HG03342 (cell line): Measurements from ENCODE around the gene MACROD1.
A peak's percentile ranks its signal among the peaks of the same experiment; 100 is the strongest.

Experiments
- ATAC-seq: cut with Tn5 transposase; IDR thresholded peaks from one replicate; pipeline ENCODE4 v1.9.1; 2021; ENCODE audit warnings: mild to moderate bottlenecking, moderate library complexity; ENCODE audit not compliant: unreplicated experiment

Gene MACROD1, protein sequence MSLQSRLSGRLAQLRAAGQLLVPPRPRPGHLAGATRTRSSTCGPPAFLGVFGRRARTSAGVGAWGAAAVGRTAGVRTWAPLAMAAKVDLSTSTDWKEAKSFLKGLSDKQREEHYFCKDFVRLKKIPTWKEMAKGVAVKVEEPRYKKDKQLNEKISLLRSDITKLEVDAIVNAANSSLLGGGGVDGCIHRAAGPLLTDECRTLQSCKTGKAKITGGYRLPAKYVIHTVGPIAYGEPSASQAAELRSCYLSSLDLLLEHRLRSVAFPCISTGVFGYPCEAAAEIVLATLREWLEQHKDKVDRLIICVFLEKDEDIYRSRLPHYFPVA

DNA sequence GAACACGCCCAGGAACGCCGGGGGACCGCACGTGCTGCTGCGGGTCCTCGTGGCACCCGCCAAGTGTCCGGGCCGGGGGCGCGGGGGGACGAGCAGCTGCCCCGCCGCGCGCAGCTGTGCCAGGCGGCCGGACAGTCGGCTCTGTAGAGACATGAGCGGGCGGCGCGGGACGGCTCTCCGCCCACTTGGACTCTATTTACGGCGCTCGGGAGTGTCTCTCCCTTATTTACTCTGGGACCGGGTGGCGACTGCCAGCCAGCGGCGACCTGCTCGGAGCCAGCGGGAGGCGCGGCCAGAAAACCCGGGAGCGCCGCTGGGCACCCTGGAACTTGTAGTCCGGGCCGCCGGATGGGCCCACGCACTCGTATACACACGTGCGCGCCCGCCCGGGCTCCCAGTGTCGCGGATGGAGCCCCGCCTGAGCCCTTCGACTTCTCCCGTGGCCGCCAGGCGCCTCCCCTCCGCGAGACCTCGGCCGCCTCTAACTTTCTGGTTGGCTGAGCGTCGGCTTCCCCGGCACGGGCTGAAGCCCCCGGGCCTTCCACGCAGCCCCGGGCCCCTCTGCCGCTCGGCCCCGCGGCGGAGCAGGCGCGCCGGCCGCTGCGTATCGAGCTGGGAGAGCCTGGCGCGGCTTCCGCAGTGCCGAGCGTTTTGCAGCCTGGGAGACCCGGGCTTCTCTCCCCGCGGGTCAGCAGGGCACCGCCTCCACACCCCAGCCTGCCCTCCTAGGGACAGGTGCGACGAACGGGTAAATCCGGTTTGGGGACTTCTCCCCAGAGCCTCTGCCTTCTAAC lies at the start of gene MACROD1:
Gene MACROD1, minus strand, starts transcription at position 272 of the 794 bp plus-strand sequence. Its CDS starts 119 bp downstream, at position 153.
- ATAC-seq = peak; percentile 81

DNA sequence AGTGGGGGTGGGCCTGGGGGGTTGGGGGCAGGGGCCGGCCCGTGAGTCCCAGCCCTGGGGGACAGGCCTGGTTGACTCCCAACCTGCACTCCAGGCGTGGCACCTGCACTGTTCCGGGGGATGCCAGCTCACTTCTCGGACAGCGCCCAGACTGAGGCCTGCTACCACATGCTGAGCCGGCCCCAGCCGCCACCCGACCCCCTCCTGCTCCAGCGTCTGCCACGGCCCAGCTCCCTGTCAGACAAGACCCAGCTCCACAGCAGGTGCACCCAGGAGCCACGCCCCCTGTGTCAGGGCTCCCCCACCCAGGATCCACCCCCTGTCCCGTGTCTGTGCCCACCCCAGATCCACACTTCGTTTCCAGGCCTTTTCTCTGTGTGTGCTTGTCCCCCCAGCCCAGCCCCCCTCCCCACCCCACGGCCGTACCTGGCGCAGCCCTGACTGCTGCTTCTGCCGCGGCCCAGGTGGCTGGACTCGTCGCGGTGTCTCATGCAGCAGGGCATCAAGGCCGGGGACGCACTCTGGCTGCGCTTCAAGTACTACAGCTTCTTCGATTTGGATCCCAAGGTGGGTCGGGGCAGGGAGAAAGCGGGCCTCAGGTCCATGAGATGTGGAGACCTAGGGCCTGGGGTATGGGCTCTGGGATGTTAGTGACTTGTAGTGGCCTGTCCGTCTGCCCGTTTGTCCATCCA lies 45.4 kb upstream of the MACROD1 start:
- no peak for ATAC-seq

DNA sequence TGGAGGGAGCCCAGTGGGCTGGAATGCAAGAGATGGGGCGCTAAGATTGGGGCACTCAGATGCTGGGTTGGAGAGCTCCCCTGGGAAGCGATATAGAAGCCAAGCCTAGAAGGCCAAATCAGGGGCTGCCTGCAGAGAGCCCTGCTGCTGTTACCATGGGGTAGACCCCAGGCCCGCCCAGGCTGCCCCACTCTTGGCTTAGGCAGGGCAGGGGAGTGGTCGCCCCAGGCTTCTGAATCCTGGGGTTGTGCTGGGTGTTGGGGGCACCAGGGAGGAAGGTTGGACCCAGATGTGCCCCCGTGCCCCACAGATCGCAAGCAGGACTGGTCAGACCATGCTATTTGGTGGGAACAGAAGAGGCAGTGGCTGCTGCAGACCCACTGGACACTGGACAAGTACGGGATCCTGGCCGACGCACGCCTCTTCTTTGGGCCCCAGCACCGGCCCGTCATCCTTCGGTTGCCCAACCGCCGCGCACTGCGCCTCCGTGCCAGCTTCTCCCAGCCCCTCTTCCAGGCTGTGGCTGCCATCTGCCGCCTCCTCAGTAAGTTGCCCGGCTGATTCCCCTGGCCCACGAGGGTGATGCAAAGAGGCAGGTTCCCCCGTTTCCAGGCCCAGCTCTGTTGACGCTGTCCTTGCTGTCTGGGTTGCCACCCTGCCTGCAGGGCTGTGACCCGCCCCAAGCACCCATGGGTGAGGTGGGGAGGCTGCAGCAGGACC lies 44.5 kb upstream of the MACROD1 start:
- no peak for ATAC-seq

DNA sequence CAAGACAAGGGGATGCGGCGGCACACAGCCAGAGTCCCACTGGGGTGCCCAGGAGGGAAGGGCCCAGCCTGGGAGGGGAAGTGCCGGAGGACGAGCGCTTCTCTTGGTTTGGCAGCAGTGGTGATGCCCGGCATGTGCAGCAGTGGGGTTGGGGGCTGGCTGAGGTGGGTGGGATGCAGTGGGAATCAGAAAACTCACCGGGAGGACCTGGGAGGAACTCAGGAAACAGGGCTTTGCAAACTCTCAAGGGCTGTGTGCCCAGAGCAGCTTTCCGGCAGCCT lies 43.6 kb upstream of the MACROD1 start:
- ATAC-seq = no peak

GRCh38 chr11:64208796-64209562 lies 43.1 kb upstream of the MACROD1 start:
- ATAC-seq = no peak

GRCh38 chr11:64208086-64208795 lies 42.3 kb upstream of the MACROD1 start:
- no peak for ATAC-seq

DNA sequence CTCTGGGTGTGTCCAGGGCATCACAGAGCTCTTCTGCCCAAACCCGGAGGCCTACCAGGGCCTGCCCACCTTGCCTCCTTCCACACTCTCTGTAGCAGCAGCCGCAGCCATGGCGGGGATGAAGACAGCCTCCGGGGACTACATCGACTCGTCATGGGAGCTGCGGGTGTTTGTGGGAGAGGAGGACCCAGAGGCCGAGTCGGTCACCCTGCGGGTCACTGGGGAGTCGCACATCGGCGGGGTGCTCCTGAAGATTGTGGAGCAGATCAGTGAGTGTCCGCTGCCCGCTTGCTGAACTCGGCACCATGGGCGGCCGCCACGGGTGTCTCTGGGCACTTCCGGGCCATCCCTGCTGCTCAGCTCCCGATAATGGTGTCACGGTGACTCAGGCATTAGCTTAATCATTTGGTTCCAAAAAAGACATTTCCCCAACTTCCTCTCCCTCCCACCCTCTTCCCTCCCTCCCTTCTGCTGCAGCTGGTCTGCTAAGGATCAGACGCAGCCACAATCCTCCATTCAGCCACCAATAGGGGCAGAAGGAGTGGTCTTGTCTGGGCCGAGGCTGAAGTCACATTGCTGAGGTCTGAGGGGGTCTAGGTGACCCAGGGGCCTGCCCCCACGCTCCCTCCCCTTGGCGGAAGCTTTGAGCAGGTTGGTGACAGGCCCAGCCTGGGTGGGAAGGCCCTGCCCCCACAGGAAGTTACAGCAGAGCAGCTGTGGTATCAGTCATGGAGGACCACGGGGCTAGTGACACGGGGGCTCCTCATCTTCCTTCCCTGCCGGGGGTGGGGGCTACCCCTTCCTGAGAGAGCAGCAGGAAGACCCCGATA lies 41.6 kb upstream of the MACROD1 start:
- peak; percentile 56 for ATAC-seq

GRCh38 chr11:64206457-64207255 lies 40.7 kb upstream of the MACROD1 start, which contains the start of gene FERMT3:
TSS of gene FERMT3 (plus strand) at chr11:64206721. CDS start at chr11:64207365, 644 bp downstream.
- ATAC-seq = no peak

GRCh38 chr11:64204464-64204989 lies 38.6 kb upstream of the MACROD1 start:
- ATAC-seq = no peak

DNA sequence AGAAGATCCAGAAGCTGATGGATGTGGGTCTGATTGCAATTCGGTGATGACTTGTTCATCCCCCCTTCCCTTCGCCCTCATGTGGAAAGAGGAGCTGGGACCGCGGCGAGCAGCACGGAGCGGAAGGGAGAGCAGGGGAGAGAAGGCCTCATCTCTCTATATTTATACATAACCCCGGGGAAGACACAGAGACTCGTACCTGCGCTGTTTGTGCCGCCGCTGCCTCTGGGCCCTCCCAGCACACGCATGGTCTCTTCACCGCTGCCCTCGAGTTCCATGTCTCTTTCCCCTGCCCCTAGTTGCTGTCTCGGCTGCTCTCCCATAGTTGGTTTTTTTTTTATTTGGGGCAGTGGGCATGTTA lies 38.1 kb upstream of the MACROD1 start:
- ATAC-seq = no peak

DNA sequence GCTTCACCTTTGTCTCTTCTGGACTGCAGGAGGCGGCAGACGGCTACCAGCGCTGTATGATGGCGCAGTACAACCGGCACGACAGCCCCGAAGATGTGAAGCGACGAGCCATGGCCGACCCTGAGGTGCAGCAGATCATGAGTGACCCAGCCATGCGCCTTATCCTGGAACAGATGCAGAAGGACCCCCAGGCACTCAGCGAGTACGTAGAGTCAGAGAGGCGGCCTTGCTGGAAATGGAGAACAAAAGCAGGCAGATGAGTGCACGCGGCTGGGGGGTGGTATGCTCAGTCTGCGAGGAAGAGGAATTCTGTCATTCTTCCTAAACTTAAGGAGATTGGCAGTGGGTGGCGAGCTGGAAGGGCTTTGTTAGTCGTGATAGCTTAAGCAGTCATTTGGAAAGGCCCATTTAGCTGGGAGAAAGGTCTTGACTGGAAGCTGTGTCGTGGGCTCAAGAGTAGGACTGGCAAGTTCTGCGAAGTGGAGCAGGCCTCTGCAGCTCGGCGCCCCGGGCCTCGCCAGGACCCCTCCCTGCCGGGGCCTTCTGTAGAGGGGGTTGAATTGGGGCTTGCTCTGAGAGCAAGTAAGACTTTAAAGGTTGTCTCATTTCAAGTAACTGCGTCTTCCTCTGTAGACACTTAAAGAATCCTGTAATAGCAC lies 37.6 kb upstream of the MACROD1 start:
- no peak for ATAC-seq

GRCh38 chr11:64202992-64203391 lies 37.1 kb upstream of the MACROD1 start:
- no peak for ATAC-seq

- no peak for ATAC-seq
These were observed 35.6 kb upstream of the MACROD1 start for GRCh38 chr11:64201543-64201942.

DNA sequence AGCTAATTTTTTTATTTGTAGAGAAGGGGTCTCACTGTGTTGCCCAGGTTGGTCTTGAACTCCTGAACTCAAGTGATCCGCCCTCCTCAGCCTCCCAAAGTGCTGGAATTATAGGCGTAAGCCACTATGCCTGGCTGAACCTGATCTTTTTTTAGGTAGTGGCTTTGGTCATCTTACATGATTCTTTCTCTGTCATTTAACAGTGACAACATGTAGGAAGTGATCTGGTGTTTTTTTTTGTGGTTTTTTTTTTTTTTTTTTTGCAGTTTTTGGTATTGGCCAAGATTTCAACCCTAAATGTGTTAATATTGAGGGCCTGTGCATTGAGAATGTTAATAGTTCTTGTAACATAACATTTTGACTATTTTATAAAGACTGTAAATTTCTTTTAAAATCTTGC lies 32.6 kb upstream of the MACROD1 start:
- ATAC-seq = no peak

GRCh38 chr11:64196626-64197025 lies 30.7 kb upstream of the MACROD1 start:
- no peak for ATAC-seq

DNA sequence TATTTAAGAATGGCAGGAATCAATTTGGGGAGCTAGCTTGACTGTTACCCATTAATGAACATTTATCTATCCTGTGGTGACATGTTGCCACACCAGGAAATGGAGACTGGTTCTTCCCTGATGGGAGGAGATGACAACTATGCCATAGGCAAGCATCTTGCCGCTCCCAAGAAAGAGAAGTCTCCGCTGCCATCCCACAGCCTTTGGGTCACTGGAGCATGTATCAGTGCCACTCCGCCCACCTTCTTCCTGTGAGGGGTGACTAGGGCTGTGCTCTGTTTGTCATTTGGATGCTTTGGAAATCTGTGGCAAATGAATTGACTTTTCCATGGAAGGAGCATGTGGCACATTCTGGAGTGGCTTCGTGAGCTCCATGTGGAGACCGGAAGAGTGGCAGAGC lies 26.5 kb upstream of the MACROD1 start:
- ATAC-seq = no peak

DNA sequence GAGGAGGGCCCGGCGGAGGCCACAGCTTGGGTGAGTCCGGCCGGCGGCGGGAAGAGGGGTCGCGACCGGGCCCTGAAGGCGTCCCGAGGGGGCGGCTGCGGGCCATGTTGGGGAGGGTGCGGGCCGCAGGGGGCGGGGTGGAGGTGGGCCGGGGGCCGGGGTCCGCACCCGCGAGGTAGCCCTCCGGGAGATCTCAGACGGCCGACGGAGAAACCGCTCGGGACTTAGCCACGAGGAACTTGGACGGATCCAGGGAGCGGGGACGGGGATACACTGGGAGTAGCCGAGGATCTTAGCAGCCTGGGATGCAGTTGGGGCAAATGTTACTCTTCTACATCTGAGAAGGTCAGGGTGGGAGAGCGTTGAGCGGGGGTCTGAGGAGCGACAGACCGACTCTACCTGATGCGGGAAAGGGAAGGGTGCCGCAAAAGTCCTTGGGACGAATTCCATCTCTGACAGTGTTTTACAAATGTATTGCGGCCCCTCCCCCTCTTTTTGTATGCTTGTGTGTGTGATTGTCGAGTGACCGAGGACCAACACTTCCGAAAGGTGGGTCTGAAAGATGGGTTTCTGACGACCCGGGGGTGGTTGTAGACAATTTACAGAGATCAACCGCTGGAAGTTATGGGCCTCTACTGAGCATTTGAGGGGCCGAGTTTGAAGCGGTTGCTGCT lies 20.7 kb upstream of the MACROD1 start:
- no peak for ATAC-seq
